AG08396 (cell line): Measurements from ENCODE around the gene ZSCAN2.
A peak's percentile ranks its signal among the peaks of the same experiment; 100 is the strongest.

Experiments
- DNase-seq: peaks from one replicate; pipeline ENCODE4 v3.0.0; 2012; ENCODE audit warnings: low spot score, mixed read lengths

The ZSCAN2 gene

DNA sequence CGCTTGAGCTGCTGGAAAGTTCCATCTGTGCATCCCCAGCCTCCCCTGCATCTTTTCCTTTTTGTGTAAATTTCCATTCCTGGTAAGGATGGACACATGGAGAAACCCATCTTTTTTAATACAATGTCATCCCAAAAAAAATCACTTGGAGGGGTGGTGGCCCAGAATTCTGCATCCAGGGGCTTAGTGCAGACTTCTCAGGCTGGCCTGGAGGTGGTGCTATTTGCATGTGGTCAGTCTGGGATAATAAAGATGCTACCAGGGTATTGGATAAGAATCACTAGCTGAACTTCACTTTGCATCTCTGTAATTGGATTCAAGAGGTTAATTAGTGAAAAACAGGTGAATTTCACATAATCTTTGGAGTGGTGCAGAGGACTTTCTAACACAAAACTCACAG, 1.8 kb upstream of the ZSCAN2 start:
- peak; percentile 71 for DNase-seq

DNA sequence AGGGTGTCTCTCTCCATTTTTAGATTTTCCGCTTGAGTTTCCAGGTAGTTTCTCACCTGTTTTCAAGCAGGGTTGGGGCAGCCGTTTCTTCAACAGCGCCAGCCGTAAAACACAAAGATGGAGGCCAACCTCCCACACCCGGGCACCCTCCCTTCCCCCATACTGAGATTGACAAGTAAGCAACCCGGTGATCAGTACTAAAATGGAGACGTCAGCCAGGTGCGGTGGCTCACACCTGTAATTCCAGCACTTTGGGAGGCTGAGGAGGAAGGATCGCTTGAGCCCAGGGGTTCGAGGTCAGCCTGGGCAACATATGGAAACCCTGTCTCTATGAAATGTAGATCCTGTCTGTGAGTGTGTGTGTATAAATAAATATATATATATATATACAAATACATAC, 903 bp upstream of the ZSCAN2 start:
- no peak for DNase-seq

DNA sequence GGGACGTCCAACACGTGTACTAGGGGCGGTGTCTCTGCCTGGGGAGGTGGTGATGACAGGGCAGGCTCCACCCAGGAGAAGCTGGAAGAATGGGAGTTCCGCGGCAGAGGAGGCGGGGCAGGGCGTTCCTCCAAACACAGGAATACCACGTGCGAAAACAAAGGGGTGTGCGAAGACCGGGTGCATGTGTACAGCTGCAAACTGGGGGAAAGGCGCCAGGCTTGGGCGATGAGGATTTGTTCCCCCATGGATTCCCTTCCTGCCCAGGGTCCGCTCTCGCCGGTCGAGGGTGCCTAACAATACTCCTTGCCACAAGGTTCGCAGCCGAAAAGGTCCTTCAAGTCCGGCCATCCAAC, 500 bp upstream of the ZSCAN2 start:
- peak; percentile 92 for DNase-seq

DNA sequence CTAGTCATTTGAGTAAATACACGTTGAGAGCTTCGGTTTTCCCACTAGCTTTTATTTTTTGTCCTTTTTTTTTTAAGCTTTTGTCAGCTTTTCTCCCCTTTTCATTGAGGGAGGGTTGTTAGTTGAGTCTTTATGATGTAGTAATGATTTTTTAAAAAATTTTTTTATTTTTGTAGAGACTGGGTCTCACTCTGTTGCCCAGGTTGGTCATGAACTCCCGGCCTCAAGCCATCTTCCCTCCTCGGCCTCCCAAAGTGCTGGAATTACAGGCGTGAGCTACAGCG, 688 bp downstream of the ZSCAN2 start:
- DNase-seq, result no peak

DNA sequence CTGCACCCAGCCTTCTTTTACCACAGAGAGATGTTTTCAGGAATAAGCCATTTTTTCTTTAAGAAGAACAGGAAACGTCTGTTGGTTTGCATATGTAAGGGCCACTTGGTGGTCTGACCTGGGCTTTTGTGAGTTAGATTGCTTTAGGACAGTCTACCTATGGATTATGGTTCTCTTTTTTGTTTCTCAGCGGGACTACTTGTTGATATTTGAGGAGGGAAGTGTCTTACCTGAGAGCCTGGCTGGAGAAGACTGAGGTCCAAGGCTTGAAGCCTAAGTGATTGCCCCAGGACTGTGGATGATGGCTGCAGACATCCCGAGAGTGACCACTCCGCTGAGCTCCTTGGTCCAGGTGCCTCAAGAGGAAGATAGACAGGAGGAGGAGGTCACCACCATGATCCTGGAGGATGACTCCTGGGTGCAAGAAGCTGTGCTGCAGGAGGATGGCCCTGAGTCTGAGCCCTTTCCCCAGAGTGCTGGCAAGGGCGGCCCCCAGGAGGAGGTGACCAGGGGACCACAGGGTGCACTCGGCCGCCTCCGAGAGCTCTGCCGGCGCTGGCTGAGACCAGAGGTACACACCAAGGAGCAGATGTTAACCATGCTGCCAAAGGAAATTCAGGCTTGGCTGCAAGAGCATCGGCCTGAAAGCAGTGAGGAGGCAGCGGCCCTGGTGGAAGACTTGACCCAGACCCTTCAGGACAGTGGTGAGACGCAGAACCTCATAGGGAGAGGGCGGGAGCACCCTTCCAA, 3.0 kb downstream of the ZSCAN2 start:
- no peak for DNase-seq

DNA sequence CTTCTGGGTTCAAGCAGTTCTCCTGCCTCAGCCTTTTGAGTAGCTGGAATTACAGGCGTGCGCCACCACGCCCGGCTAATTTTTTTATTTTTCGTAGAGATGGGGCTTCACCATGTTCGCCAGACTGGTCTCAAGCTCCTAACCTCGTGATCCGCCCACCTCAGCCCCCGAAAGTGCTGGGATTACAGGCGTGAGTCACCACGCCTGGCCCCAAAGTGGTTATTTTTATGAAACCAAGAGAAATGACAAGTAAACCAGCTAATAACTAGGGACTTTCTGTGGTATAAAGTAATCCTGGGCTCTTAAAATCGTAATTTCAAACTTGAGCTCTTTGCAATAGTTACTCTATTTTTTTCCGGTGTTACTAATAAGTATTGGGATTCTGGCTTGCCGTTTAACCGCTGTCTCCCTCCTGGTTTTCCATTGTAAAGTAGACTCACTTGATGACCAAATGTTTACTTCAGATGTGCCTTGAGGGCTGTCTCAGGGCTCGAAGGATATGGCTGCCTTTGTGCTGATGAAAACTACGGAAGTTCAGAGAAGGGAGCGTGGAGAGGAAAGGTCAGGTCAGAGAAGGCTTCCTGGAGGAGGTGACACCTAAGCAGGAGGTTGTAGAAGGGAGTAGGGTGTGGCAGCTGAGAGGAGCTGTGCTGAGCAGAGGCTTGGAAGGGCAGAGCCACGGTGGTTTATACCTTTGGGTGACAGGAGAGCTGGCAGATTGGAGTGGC, 4.2 kb downstream of the ZSCAN2 start:
- no peak for DNase-seq

DNA sequence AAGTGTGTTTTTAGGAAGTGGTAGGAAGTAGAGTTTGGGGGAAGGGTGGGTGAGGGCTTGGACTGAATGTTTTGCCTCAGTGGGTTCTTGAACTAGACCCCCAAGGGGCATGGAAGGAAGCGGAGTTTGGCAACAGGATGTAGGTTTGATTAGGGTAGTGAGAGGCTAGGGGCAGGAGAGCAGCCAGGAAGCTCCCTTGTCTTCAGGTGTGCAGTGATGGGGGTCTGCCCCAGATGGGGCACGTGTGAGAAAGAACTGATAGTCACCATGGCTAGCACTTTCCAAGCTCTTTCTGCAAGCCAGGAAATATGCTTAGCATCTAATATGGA, 4.7 kb downstream of the ZSCAN2 start:
- DNase-seq, result no peak

DNA sequence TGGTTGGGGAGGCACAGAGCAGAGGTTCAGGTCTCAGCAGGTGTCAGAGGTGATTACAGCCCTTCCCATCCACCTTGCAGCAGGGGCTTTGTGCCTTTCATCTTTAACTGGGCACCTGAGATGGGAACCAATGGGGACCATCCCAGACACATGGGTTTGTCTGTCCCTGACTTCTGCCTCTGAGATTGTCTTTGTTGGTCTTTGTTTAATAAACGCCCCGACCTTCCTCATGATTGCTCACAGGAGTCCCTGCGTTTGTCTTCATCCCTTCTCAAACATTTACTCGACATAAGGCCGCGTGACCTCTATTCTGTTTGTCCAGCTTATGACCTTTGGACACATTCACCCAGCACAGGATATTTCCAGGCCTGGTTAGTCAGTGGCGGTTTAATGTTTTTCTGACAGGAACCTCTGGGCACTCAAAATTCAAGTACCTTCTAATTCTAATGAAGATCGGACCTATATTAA, 5.9 kb downstream of the ZSCAN2 start:
- DNase-seq, result no peak

DNA sequence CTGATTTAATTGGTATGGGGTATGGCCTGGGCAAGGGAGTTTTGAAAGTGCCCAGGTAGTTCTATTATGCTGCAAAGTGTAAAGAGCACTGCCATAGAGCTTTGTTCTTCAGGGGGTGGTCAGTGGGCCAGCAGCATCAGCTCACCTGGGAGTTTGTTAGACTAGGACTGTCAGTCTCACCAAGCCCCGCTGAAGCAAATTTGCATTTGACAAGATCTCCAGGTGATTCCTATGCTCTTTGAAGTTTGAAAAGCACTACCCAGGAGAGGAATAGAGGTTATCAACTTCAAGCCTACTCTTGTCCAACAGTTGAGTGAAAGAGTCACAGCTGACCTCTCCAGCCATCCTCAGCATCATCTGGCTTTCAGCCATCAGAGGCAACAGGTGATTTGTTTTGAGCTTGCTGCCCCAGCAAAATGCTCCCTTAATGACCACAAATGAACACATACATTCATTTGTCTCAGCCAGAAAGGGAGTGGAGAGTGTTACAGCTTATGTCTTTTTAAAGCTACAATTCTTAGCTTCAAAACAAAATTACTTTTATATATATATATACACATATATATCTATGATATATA, 8.0 kb downstream of the ZSCAN2 start:
- DNase-seq, result no peak

DNA sequence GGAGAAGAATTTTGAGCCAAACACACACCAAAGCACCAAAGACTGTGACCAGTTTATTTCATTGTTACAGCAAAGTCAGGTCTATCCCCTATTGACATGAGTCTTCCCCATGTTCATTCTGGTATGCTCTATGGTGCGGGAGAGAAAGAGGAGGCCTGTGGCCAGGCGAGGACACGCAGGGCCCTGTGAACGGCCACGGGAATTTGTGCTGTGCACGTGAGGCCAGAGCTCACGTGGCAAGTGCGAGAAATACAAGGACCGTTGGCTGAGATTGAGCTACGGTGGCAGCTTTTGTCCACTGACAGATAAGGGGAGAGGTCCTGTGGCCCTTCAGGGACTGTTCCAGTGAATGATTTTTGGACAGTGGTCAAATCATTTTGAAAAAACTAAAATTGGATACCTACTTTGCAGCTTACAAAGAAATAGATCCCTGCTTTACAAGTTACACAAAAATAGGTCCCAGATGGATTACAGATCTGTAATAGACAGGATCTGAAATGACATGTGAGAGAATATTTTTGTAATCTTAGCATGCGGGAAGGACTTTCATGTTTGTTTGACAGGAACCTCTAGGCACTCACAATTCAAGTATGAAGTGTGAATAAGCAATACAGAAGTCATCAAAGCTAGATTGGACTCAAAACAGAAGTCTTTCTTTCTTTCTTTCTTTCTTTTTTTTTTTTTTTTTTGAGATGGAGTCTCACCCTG, 9.2 kb downstream of the ZSCAN2 start:
- DNase-seq, result no peak

DNA sequence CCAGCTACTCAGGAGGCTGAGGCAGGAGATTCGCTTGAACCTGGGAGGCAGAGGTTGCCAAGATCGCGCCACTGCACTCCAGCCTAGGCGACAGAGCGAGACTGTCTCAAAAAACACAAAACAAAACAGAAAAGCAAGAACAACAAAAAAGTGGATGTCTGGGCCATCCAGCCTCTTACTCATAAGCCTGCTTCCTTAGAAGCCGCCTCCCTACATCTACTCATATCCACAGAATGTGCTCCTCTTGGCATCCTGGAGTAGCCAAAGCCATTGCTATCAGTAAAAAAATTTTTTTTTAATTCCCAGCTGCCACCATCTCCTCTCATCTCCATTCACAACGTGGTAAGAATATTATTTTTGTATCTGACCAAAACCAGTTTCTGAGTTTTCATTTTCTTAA, 10.8 kb downstream of the ZSCAN2 start:
- DNase-seq, result peak; percentile 30

DNA sequence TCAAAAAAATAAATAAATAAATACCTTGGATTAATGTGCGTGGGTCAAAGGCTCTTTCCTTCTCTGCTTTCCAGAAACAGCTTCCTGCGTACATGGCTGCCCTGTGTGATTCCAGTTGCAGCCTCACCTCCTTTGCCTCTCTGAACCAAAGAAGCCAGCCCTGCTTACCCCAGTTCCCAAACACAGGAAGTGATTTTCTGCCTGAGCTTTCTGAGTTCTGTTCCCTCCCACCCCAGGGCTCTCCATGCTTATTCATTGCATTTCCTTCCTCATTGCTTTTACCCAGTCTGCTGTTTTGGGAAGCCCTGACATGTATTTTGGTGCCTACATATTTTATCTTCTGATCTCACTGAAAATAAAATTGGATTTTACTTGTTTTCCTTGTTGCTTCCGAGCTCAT, 15.4 kb downstream of the ZSCAN2 start:
- DNase-seq, result no peak

DNA sequence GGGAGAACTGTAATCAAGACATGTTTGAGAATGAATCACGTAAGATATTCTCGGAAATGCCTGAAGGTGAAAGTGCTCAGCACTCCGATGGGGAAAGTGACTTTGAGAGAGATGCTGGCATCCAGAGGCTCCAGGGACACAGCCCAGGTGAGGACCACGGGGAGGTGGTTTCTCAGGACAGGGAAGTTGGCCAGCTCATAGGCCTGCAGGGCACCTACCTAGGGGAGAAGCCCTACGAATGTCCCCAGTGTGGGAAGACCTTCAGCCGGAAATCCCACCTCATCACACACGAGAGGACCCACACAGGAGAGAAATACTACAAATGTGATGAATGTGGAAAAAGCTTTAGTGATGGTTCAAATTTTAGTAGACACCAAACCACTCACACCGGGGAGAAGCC, 19.8 kb downstream of the ZSCAN2 start:
- no peak for DNase-seq

DNA sequence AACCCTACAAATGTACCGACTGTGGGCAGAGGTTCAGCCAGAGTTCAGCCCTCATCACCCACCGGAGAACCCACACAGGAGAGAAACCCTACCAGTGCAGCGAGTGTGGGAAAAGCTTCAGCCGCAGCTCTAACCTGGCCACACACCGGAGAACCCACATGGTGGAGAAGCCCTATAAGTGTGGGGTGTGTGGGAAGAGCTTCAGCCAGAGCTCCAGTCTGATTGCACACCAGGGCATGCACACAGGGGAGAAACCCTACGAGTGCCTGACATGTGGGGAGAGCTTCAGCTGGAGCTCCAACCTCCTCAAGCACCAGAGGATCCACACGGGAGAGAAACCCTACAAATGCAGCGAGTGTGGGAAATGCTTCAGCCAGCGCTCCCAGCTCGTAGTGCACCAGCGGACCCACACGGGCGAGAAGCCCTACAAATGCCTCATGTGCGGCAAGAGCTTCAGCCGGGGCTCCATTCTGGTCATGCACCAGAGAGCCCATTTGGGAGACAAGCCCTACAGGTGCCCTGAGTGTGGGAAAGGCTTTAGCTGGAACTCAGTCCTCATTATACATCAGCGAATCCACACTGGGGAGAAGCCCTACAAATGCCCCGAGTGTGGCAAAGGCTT, 20.7 kb downstream of the ZSCAN2 start:
- no peak for DNase-seq

DNA sequence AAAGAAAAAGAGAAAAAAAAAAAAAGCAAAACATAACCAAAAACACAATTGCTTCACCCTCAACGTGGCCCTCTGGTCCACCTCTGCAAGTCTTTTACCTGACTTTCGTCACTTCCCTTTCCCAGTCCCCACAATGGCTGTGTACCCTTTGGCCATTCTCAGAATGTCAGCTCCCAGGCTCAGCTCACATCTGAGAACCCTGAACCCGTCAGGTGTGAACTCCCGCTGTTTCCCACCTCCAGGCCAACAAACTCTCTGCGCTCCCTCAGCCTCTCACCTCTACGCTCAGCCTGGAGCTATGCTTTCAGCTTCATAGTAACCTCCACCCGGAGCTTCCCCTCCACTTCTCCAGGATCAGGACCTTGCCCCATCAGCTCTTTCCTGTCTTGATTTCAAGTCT, 23.6 kb downstream of the ZSCAN2 start:
- no peak for DNase-seq

DNA sequence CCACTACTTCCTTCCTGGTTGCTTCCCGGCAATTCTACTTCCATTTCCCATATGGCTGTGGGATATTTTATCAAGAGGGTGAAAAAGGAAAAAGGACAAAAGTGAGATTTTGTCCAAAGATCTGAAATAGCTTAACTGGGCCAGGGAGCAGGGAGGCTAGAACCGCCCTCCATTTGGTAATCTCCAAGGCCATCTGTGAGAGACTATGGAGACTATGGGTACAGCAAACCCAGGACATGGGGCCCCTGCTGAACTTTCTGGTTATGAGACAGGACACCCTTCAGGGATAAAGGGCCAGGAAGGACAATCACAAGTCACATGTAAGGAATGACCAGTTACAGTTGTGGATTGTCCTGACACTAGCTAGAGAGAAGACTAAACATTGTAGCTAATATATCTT, 24.3 kb downstream of the ZSCAN2 start:
- no peak for DNase-seq

DNA sequence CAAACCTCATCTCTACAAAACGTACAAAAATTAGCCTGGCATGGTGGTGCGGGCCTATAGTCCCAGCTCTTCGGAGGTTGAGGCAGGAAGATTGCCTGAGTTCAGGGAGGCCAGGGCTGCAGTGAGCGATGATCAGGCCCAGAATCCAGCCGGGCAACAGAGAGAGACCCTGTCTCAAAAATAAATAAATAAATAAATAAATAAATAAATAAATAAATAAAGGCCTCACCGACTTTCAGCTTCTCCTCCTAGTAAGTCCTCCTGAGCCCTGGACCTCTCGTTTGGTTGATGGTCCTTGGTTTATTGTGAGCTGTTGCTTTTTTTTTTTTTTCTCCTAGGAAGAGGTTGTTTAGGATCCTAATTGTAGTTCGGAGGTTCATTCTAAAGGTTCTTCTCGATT, 28.2 kb downstream of the ZSCAN2 start:
- no peak for DNase-seq

DNA sequence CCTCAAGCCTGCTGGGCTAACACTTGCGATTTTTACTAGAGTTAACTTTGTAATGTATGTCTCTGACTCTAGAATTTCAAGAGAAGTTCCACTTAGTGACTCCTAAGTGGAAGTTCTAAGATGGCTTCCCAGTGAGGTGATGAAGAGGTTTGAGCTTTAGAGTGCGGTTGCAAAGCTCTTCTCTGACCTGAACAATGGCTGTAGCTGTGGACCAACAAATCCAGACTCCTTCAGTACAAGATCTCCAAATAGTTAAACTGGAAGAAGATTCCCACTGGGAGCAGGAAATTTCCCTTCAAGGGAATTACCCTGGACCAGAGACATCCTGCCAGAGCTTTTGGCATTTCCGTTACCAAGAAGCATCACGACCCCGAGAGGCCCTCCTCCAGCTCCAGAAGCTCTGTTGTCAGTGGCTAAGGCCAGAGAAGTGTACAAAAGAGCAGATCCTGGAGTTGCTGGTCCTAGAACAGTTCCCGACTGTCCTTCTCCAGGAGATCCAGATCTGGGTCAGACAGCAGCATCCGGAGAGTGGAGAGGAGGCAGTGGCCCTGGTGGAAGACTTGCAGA, 31.0 kb downstream of the ZSCAN2 start:
- peak; percentile 12 for DNase-seq

DNA sequence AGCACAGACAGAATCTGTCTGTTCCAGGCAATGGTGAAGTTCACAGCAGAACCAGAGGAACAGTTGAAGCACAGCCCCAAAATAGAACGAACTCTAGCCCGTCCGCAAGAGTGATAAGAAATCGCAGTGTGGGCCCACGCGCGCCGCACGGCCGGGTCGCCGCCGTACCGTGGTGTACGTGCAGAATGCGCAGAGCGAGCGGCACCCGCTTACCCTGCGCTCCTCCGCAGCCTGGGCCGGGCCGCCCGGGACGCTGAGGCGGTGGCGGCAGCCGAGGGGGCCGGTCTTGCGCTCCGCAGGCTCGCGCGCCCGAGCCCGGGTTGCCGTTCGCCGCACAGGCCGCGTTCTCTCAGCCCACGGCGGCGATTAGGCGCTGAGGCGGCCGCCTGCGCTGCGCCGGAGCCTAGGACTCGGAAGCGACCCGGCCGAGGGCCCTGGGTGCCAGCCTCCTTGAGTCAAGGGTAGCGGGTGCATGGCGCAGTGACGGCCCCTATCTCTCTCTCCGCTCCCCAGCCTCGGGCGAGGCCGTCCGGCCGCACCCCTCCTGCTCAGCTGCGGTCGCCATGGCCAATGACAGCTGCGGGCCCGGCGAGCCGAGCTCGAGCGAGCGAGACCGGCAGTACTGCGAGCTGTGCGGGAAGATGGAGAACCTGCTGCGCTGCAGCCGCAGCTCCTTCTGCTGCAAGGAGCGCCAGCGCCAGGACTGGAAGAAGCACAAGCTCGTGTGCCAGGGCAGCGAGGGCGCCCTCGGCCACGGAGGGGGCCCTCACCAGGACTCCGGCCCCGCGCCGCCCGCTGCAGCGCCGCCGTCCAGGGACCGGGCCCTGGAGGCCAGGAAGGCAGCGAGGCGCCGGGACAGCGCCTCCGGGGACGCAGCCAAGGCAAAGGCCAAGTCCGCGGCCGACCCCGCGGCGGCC, 32.8 kb downstream of the ZSCAN2 start:
- DNase-seq, result peak; percentile 60

DNA sequence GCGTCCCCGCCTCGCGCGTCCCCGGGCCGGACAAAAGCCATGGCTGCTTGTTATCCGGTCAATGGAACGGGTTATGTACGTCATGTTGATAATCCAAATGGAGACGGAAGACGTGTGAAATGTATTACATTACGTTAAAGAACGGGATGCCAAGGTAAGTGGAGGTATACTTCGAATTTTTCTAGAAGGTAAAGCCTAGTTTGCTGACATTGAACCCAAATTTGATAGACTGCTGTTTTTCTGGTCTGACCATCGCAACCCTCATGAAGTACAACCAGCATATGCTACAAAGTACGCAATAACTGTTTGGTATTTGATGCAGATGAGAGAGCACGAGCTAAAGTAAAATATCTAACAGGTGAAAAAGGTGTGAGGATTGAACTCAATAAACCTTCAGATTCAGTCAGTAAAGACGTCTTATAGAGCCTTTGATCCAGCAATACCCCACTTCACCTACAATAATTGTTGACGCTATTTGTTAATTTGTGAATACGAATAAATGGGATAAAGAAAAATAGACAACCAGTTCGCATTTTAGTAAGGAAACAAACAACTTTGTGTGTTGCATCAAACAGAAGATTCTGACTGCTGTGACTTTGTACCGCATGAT, 33.5 kb downstream of the ZSCAN2 start:
- DNase-seq, result no peak

DNA sequence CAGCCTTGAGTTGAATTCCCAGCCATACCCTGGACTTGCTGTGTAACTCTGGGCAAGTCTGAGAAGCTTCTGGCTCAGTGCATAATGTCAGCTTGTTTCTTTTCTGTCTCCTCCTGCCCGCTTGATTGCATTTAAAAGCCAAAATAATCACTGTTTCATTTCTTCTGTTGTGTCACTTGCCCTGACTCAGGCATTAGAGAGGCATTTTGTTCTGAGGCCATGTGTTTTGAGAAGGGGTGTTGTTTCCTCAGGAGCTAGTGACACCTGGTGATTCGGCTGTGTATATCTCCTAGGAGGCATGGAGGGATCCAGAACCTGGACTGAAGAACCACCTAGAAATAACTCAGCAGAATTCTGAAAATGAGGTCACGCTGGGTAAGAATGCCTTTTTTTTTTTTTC, 37.3 kb downstream of the ZSCAN2 start:
- no peak for DNase-seq
